ENCODE results near the gene RC3H1. TPM values are rescaled to one million over a fixed set of nuclear protein-coding genes. Genes with fewer than 3 reads are reported as not detected.

The RC3H1 gene
- total and polyA plus RNA-seq, 4 donors = 2.0 to 20.7 (median 9.7) TPM

- 91% methylated on average over 1 of the region's 1 CpG for WGBS
- no peak for TF ChIP-seq REST (IDR thresholded peaks at IDR 0.05)
- no peak for TF ChIP-seq EGR1 (IDR thresholded peaks at IDR 0.05; ENCODE audit: low read depth in 2 of 2)
- TF ChIP-seq YY1 (IDR thresholded peaks at IDR 0.05) = no peak
- TF ChIP-seq HNF4G (IDR thresholded peaks at IDR 0.05) = no peak
- no peak for TF ChIP-seq FOXA1 (IDR thresholded peaks at IDR 0.05)
- H3K4me3 ChIP-seq (ENCODE audit: low read depth in 1 of 3, low read length in 3 of 3) = no peak overlapping the region
- no peaks in the 10 kb centered on the region for H3K36me3 ChIP-seq (ENCODE audit: control insufficient read depth in 4 of 4, insufficient read depth in 3 of 4, low read depth in 1 of 4, low read length in 3 of 4)
- H3K9ac ChIP-seq (ENCODE audit: low read depth in 1 of 2, low read length in 2 of 2) = no peak overlapping the region
- no peak overlapping the region for H3K27ac ChIP-seq (ENCODE audit: low read depth in 1 of 2, low read length in 2 of 2)
- DNase-seq (ENCODE audit: low spot score) = no peak
- H3K9me3 ChIP-seq (ENCODE audit: control insufficient read depth in 4 of 4, low read length in 3 of 4) = no peaks in the 10 kb centered on the region
- H3K27me3 ChIP-seq (ENCODE audit: control insufficient read depth in 4 of 4, insufficient read depth in 4 of 4, low read length in 3 of 4) = no peaks in the 10 kb centered on the region
- no peaks in the 10 kb centered on the region for H3K4me1 ChIP-seq (ENCODE audit: control insufficient read depth in 4 of 4, insufficient read depth in 4 of 4, low read length in 3 of 4)
Observed at GRCh38 chr1:174039027-174039426, 16.9 kb upstream of the RC3H1 start.

GRCh38 chr1:174036798-174037197 lies 14.6 kb upstream of the RC3H1 start:
- no peaks in the 10 kb centered on the region for H3K36me3 ChIP-seq (ENCODE audit: control insufficient read depth in 4 of 4, insufficient read depth in 3 of 4, low read depth in 1 of 4, low read length in 3 of 4)
- no peaks in the 10 kb centered on the region for H3K27me3 ChIP-seq (ENCODE audit: control insufficient read depth in 4 of 4, insufficient read depth in 4 of 4, low read length in 3 of 4)
- H3K4me1 ChIP-seq (ENCODE audit: control insufficient read depth in 4 of 4, insufficient read depth in 4 of 4, low read length in 3 of 4) = no peaks in the 10 kb centered on the region
- H3K9me3 ChIP-seq (ENCODE audit: control insufficient read depth in 4 of 4, low read length in 3 of 4) = no peaks in the 10 kb centered on the region
- H3K27ac ChIP-seq (ENCODE audit: low read depth in 1 of 2, low read length in 2 of 2) = no peak overlapping the region
- no peak overlapping the region for H3K9ac ChIP-seq (ENCODE audit: low read depth in 1 of 2, low read length in 2 of 2)
- DNase-seq (ENCODE audit: low spot score) = no peak
- TF ChIP-seq EGR1 (IDR thresholded peaks at IDR 0.05; ENCODE audit: low read depth in 2 of 2) (no peak), YY1 (IDR thresholded peaks at IDR 0.05) (no peak), REST (IDR thresholded peaks at IDR 0.05) (no peak), NR2F2 (IDR thresholded peaks at IDR 0.05) (no peak), TAF1 (conservative IDR thresholded peaks at IDR 0.05) (no peak), RXRA (IDR thresholded peaks at IDR 0.05) (no peak), HNF4A (conservative IDR thresholded peaks at IDR 0.05) (no peak), RAD21 (IDR thresholded peaks at IDR 0.05) (no peak), FOXA2 (IDR thresholded peaks at IDR 0.05) (no peak), FOXA1 (IDR thresholded peaks at IDR 0.05) (no peak), GABPA (IDR thresholded peaks at IDR 0.05 in 1 of 2, conservative IDR thresholded peaks at IDR 0.05 in 1 of 2) (no peak), JUND (IDR thresholded peaks at IDR 0.05) (no peak), SP1 (IDR thresholded peaks at IDR 0.05) (no peak), CTCF (IDR thresholded peaks at IDR 0.05; ENCODE audit: low read depth, low read length, missing input control) (no peak), MAX (IDR thresholded peaks at IDR 0.05) (no peak), HNF4G (IDR thresholded peaks at IDR 0.05) (no peak), ZBTB33 (IDR thresholded peaks at IDR 0.05) (no peak), ATF3 (IDR thresholded peaks at IDR 0.05) (no peak)
- H3K4me3 ChIP-seq (ENCODE audit: low read depth in 1 of 3, low read length in 3 of 3) = no peak overlapping the region

Measured in liver (tissue), 9 donors.